Measurements from ENCODE around the gene CNRIP1. TPM values are rescaled to one million over a fixed set of nuclear protein-coding genes. Genes with fewer than 3 reads are reported as not detected.
"Not testable (repeated sequence)": the region's sequence is repeated elsewhere in the genome, so short reads cannot be mapped to it uniquely, and the experiment has no call there.

Gene CNRIP1
- polyA plus RNA-seq, 2 of the 4 experiments (the other 2 are of a cell fraction) = 0.93 to 2.9 TPM

DNA sequence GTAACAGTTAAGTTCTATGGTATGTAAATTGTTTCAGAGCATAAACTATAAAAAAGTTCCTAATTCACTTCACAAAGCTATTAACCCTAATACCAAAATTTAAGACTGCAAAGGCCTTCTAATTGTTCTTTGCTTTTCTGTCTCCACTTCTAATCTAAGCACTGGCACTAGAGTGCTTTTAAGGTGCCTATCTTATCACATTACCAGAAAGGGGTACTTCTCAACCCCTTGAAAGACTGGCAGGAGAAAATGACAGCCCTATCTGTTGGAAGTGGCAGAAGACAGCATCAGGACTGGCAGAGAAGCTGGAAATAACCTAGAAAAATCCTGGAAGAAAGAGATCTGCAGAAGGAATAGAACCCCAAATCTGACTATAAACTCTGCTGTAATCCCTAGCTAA, 10.3 kb downstream of the CNRIP1 start (continued):
- TF ChIP-seq CBX8 (IDR thresholded peaks at IDR 0.05) = no peak
- TF ChIP-seq FOSL2 (IDR thresholded peaks at IDR 0.05) = no peak
- TF ChIP-seq FOSL2 (CRISPR knock-in tag; IDR thresholded peaks at IDR 0.05) = no peak
- no peak for TF ChIP-seq SREBF2 (IDR thresholded peaks at IDR 0.05)
- no peak for TF ChIP-seq SMC3 (IDR thresholded peaks at IDR 0.05)
- TF ChIP-seq NPAS2 (CRISPR knock-in tag; IDR thresholded peaks at IDR 0.05; ENCODE audit: borderline replicate concordance) = no peak
- no peak for TF ChIP-seq EP300 (IDR thresholded peaks at IDR 0.05)
- TF ChIP-seq, protein P1, sequence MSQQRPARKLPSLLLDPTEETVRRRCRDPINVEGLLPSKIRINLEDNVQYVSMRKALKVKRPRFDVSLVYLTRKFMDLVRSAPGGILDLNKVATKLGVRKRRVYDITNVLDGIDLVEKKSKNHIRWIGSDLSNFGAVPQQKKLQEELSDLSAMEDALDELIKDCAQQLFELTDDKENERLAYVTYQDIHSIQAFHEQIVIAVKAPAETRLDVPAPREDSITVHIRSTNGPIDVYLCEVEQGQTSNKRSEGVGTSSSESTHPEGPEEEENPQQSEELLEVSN (IDR thresholded peaks at IDR 0.05; ENCODE audit: borderline replicate concordance, low read depth) = no peak

DNA sequence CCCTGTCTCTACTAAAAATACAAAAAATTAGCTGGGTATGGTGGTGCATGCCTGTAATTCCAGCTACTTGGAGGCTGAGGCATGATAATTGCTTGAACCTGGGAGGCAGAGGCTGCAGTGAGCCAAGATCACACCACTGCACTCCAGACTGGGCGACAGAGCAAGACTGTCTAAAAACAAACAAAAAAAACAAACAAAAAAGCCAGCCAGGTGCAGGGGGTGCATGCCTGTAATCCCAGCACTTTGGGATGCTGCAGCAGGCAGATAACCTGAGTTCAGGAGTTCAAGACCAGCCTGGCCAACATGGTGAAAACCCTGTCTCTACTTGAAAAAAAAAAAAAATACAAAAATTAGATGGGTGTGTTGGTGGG, 15.9 kb downstream of the CNRIP1 start:
- ATAC-seq; POLR2A ChIA-PET; H3K4me2 ChIP-seq; H3K27ac ChIP-seq; H3K9me3 ChIP-seq; FAIRE-seq; DNase-seq (ENCODE audit: low read depth in 1 of 2, low spot score in 1 of 2); H3K4me3 ChIP-seq: not testable (repeated sequence)
- peaks cover 10% of the 10 kb centered on the region; the same call in 1 of the 3 replicates for H3K4me1 ChIP-seq
- CTCF ChIA-PET = interaction anchor here (0.9 to 3.8 kb wide), 5 partner anchors 10 to 138 kb away, joined by 3 to 16 read pairs (median 5); partner anchors contain the start of gene CNRIP1
- WGBS (ENCODE audit: missing lambda C conversion rate) = 29% methylated on average over 1 of the region's 1 CpG

DNA sequence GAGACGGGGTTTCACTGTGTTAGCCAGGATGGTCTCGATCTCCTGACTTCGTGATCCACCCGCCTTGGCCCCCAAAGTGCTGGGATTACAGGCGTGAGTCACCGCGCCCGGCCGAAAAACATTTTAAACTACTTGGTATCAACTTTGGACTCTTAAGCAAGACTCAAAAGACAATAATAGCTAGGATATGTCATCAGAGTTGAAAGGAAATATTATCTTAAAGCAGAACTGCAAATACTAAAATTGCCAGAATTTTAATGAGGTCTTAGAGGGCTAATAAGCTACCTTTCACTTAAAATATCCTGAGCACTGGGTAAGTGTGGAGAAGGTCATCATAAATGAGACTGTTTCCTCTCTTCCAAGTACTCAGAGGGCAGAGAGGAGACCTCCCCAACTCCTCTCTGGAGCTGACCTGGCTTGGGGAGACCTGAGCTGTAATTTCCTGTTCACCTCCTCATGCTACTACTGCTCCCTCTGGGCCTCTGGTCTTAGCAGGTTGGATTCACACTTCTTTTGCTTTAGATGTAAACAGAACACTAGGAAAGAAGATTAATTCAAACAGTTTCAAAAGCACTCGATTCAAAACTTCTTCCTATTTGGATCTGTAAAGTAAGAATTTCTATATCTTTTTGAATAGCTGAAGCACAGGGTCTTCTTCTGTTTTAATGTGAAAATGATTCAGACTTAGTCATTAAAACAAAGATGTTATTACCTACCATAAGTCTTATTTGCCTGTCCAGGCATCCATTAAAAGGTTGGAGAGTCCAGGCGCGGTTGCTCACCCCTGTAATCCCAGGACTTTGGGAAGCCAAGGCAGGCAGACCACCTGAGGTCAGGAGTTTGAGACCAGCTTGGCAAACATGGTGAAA, 16.5 kb downstream of the CNRIP1 start:
- ChIA-PET CTCF (interaction anchor here (0.9 to 3.8 kb wide), 6 partner anchors 9 to 181 kb away, joined by 3 to 16 read pairs (median 4); partner anchors contain the start of gene CNRIP1), POLR2A (no interaction called here)
- 76% methylated on average over 12 of the region's 12 CpGs for WGBS (ENCODE audit: missing lambda C conversion rate)
- ATAC-seq (peak; percentile 39 to 63; a peak in 4 of 6 replicates), DNase-seq (ENCODE audit: low read depth in 1 of 2, low spot score in 1 of 2) (no peak), FAIRE-seq (no peak)
- no peak overlapping the region for H3K4me3 ChIP-seq
- H3K9me3 ChIP-seq = no peaks in the 10 kb centered on the region
- no peak overlapping the region for H3K4me2 ChIP-seq
- H3K4me1 ChIP-seq = peaks cover 10% of the 10 kb centered on the region; the same call in 1 of the 3 replicates
- no peak for TF ChIP-seq NR3C1 (IDR thresholded peaks at IDR 0.05)
- TF ChIP-seq ZFP36 (IDR thresholded peaks at IDR 0.05; ENCODE audit: borderline replicate concordance, partially characterized antibody) = no peak
- no peak for TF ChIP-seq RARB (CRISPR knock-in tag; IDR thresholded peaks at IDR 0.05)
- no peak for TF ChIP-seq HOXB13 (CRISPR knock-in tag; IDR thresholded peaks at IDR 0.05; ENCODE audit: low read depth)
- TF ChIP-seq TFCP2L1 (CRISPR knock-in tag; IDR thresholded peaks at IDR 0.05) = no peak
- no peak for TF ChIP-seq HEYL (CRISPR knock-in tag; IDR thresholded peaks at IDR 0.05)
- no peak for TF ChIP-seq ZNF302 (CRISPR knock-in tag; IDR thresholded peaks at IDR 0.05)
- TF ChIP-seq MAFK (IDR thresholded peaks at IDR 0.05; ENCODE audit: partially characterized antibody) = no peak
- H3K27ac ChIP-seq = no peak overlapping the region

DNA sequence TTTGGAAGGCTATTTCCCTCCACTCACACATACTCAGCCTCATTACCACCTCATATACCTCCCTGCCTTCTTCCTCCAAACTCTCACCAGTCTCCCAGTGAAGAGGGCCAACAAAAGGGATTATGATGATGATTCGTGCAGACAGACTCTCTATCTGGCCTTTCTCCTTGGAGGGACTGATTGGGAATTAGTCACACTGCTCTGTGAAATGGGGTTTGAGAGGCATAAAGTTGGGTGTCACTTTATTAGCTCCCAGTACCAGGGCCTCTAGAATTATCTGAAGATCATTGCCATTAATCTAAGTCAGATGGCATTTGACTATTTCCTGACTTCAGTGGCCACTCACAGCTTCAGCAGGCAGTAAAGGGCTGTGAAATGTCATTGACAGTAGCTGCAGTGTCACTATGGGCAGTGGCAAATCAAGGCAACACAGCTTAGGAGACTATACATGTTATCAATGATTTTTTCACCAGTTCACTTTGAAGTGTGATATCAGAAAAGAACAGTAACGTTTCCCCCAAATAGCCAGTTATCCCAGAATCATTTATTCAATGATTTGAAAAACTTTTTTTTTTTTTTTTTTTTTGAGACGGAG, 17.4 kb downstream of the CNRIP1 start:
- Histone ChIP-seq H3K4me1 (peaks cover 10% of the 10 kb centered on the region; the same call in 1 of the 3 replicates), H3K4me3 (no peak overlapping the region), H3K4me2 (no peak overlapping the region), H3K9me3 (no peaks in the 10 kb centered on the region), H3K27ac (no peak overlapping the region)
- DNase-seq (ENCODE audit: low read depth in 1 of 2, low spot score in 1 of 2) (no peak), ATAC-seq (peak; percentile 37 to 47; a peak in 4 of 6 replicates), FAIRE-seq (no peak)
- ChIA-PET CTCF (interaction anchor here (0.8 to 3.8 kb wide), 5 partner anchors 8 to 180 kb away, joined by 3 to 16 read pairs (median 4); no protein-coding TSS in a partner anchor), POLR2A (interaction anchor here (0.6 kb wide), 1 partner anchor 17 kb away, joined by 3 read pairs; no protein-coding TSS in a partner anchor)
- TF ChIP-seq TFCP2L1 (CRISPR knock-in tag; IDR thresholded peaks at IDR 0.05) (no peak), KDM1A (IDR thresholded peaks at IDR 0.05; ENCODE audit: low read depth) (no peak)
- WGBS (ENCODE audit: missing lambda C conversion rate) = 59% methylated on average over 3 of the region's 3 CpGs

DNA sequence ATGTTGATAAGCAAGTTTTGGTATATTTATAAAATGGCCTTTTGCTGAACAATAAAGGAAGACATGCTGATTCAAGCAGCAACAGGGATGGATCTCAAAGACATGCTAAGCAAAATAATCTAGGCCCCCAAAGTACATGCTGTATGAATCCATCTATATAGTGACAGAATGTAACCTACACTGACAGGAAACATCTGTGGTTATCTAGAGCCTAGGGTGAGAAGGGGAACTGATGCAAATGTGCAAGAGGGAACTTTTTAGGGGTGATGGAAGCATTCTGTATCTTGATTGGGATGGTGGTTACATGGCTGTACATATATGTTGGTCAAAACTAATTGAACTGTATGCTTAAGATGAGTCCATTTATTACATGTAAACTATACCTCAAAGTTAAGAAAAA, 24.2 kb downstream of the CNRIP1 start:
- Histone ChIP-seq H3K9me3 (no peaks in the 10 kb centered on the region), H3K27ac (no peak overlapping the region), H3K4me2 (no peak overlapping the region), H3K4me3 (no peak overlapping the region), H3K4me1 (no peaks in the 10 kb centered on the region)
- FAIRE-seq (peak; percentile 51), DNase-seq (ENCODE audit: low read depth in 1 of 2, low spot score in 1 of 2) (no peak), ATAC-seq (no peak)
- ChIA-PET POLR2A (no interaction called here), CTCF (interaction anchor here (1.0 to 9.3 kb wide), 2 partner anchors 13 to 172 kb away, joined by 3 to 82 read pairs; no protein-coding TSS in a partner anchor)
- TF ChIP-seq TFCP2L1 (CRISPR knock-in tag; IDR thresholded peaks at IDR 0.05) (no peak), FOXS1 (CRISPR knock-in tag; IDR thresholded peaks at IDR 0.05) (no peak), CHD4 (IDR thresholded peaks at IDR 0.05; ENCODE audit: borderline replicate concordance) (no peak), MAZ (IDR thresholded peaks at IDR 0.05; ENCODE audit: borderline replicate concordance, low read depth, low read length) (no peak), POLR2A (IDR thresholded peaks at IDR 0.05; ENCODE audit: low read length) (no peak), JUNB (IDR thresholded peaks at IDR 0.05) (no peak), GATA3 (IDR thresholded peaks at IDR 0.05; ENCODE audit: borderline replicate concordance) (no peak), ZC3H11A (IDR thresholded peaks at IDR 0.05) (no peak), NFE2L2 (conservative IDR thresholded peaks at IDR 0.05; ENCODE audit: low read length) (no peak), NR3C1 (IDR thresholded peaks at IDR 0.05) (no peak), FOSB (CRISPR knock-in tag; IDR thresholded peaks at IDR 0.05) (no peak), RARB (CRISPR knock-in tag; IDR thresholded peaks at IDR 0.05) (no peak), CBX2 (IDR thresholded peaks at IDR 0.05; ENCODE audit: borderline replicate concordance, low read depth) (no peak)
- TF ChIP-seq, protein P2, sequence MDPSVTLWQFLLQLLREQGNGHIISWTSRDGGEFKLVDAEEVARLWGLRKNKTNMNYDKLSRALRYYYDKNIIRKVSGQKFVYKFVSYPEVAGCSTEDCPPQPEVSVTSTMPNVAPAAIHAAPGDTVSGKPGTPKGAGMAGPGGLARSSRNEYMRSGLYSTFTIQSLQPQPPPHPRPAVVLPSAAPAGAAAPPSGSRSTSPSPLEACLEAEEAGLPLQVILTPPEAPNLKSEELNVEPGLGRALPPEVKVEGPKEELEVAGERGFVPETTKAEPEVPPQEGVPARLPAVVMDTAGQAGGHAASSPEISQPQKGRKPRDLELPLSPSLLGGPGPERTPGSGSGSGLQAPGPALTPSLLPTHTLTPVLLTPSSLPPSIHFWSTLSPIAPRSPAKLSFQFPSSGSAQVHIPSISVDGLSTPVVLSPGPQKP (IDR thresholded peaks at IDR 0.05; ENCODE audit: low read depth, low read length) = no peak

Data from A549 (cell line).